ENCODE measurements around the gene OPCML. TPM values are rescaled to one million over a fixed set of nuclear protein-coding genes. Genes with fewer than 3 reads are reported as not detected.

The OPCML gene
- total and polyA plus RNA-seq, 7 experiments from 2014 or later: not detected

DNA sequence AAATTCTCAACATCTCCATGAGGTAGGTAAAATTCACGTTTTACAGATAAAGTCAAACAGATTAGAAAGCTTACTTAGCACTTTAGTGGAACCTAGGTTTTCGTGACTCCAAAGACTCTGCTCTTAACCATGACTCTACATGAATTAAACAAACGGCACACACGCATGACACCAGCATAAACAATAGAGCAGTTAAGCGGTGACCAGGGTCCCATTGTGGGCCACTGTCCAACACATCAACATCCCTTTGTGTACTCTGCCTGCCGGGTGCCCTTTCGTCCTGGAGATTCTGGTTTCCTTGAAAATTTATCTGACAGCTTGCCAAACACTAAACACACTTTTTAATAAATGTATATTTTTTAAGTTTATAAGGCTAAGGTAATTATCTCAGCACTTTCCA, 941.7 kb downstream of the OPCML start:
- H3K9me3 Mint-ChIP-seq: peaks cover 0 to 16% (median 2%) of the 10 kb centered on the region in 11 donors
- Histone ChIP-seq H3K36me3 (ENCODE audit: control insufficient read depth in 2 of 3, insufficient read depth in 3 of 3, low read length in 3 of 3) (no peaks in the 10 kb centered on the region), H3K4me3 (ENCODE audit: low read length) (no peak overlapping the region), H3K27me3 (ENCODE audit: control insufficient read depth in 2 of 2, insufficient read depth in 2 of 2, low read length in 2 of 2) (no peaks in the 10 kb centered on the region), H3K27ac (ENCODE audit: low read depth, low read length) (no peak overlapping the region), H3K4me1 (ENCODE audit: control insufficient read depth in 2 of 2, insufficient read depth in 2 of 2, low read length in 2 of 2) (no peaks in the 10 kb centered on the region), H3K9me3 (ENCODE audit: control insufficient read depth in 2 of 3, low read length in 3 of 3) (no peaks in the 10 kb centered on the region)
- peaks cover 0 to 8% (median 0%) of the 10 kb centered on the region in 5 donors for H3K27me3 Mint-ChIP-seq
- H3K36me3 Mint-ChIP-seq: peaks cover 0 to 3% (median 0%) of the 10 kb centered on the region in 5 donors
- intact Hi-C loops (cut with micrococcal nuclease): no loop called here
- POLR2A ChIA-PET: no interaction called here
- no peak overlapping the region for H3K4me3 Mint-ChIP-seq
- no peaks in the 10 kb centered on the region for H3K4me1 Mint-ChIP-seq
- no peak for ATAC-seq
- no peak overlapping the region for H3K27ac Mint-ChIP-seq
- DNase-seq: no peak
- CTCF ChIA-PET: no interaction called here

DNA sequence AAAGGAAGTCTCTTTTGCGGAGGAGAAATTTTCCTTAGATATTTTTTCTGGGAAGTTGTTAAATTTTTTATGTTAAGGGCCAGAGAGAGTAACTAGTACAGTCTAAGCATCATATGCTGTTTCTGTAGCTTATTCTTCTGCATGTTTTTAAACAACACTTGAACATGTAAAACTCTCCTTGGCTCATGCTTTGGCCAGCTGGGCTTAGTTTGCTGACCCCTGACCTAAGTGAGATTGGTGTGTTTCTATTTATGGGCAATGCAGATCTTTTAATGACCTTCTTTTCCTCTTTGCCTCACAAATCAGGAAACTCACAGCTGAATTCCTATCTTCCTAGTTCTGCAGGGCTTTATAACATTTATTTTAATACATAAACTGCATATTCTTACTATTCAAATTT, 942.5 kb downstream of the OPCML start:
- Mint-ChIP-seq H3K36me3 (peaks cover 0 to 3% (median 0%) of the 10 kb centered on the region in 5 donors), H3K4me1 (no peaks in the 10 kb centered on the region), H3K9me3 (peaks cover 0 to 16% (median 3%) of the 10 kb centered on the region in 11 donors), H3K27me3 (peaks cover 0 to 8% (median 0%) of the 10 kb centered on the region in 5 donors), H3K27ac (no peak overlapping the region), H3K4me3 (no peak overlapping the region)
- Histone ChIP-seq H3K36me3 (ENCODE audit: control insufficient read depth in 2 of 3, insufficient read depth in 3 of 3, low read length in 3 of 3) (no peaks in the 10 kb centered on the region), H3K27ac (ENCODE audit: low read depth, low read length) (no peak overlapping the region), H3K9me3 (ENCODE audit: control insufficient read depth in 2 of 3, low read length in 3 of 3) (no peaks in the 10 kb centered on the region), H3K4me3 (ENCODE audit: low read length) (no peak overlapping the region), H3K4me1 (ENCODE audit: control insufficient read depth in 2 of 2, insufficient read depth in 2 of 2, low read length in 2 of 2) (no peaks in the 10 kb centered on the region), H3K27me3 (ENCODE audit: control insufficient read depth in 2 of 2, insufficient read depth in 2 of 2, low read length in 2 of 2) (no peaks in the 10 kb centered on the region)
- intact Hi-C loops (cut with micrococcal nuclease): no loop called here
- DNase-seq (no peak), ATAC-seq (no peak)
- ChIA-PET POLR2A (no interaction called here), CTCF (no interaction called here)

DNA sequence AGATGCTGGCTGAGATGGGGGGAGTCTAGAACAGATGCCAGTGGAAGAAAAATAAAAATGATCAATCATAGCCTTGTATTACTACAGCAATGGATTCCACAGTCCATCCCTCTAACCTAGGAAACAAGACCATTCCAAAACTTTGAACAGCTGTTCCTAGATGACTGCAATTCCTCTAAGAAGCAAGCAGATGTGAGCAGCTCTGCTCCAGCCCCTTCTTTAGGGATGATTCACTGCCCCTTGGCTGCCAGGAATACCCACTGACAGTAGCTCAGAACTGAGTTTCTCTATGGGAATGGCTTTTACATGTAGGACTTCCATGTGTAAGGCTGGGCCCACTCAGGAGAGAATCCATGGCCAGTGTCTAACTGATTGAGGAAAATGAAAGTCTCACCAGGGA, 943.9 kb downstream of the OPCML start:
- Histone ChIP-seq H3K4me1 (ENCODE audit: control insufficient read depth in 2 of 2, insufficient read depth in 2 of 2, low read length in 2 of 2) (no peaks in the 10 kb centered on the region), H3K4me3 (ENCODE audit: low read length) (no peak overlapping the region), H3K27me3 (ENCODE audit: control insufficient read depth in 2 of 2, insufficient read depth in 2 of 2, low read length in 2 of 2) (no peaks in the 10 kb centered on the region), H3K36me3 (ENCODE audit: control insufficient read depth in 2 of 3, insufficient read depth in 3 of 3, low read length in 3 of 3) (no peaks in the 10 kb centered on the region), H3K9me3 (ENCODE audit: control insufficient read depth in 2 of 3, low read length in 3 of 3) (no peaks in the 10 kb centered on the region), H3K27ac (ENCODE audit: low read depth, low read length) (no peak overlapping the region)
- Mint-ChIP-seq H3K9me3 (peaks cover 0 to 16% (median 3%) of the 10 kb centered on the region in 11 donors), H3K4me3 (no peak overlapping the region), H3K27me3 (peaks cover 0 to 8% (median 0%) of the 10 kb centered on the region in 5 donors), H3K4me1 (no peaks in the 10 kb centered on the region), H3K27ac (no peak overlapping the region), H3K36me3 (peaks cover 0 to 3% (median 0%) of the 10 kb centered on the region in 5 donors)
- ATAC-seq: no peak
- intact Hi-C loops (cut with micrococcal nuclease): no loop called here
- CTCF ChIA-PET: no interaction called here
- POLR2A ChIA-PET: no interaction called here
- DNase-seq: no peak

DNA sequence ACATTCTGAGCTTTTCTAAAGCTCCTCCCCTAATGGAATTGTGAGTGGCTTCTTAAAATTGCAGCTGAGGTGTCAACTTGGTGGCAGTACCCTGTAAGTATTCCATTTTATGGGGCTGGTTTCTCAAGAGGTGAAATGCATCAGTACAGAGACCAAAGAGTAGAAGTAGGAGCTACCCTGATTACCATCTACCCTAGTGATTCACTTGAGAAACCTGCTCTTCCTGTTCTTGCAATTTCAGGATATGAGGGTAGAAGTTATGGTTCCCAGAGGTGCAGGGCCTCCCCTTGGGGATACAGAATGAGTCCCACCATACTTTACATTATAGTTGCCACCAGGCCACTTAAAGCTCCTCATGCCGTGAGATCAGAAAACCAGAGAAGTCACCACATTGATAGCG, 944.6 kb downstream of the OPCML start:
- H3K27ac Mint-ChIP-seq: no peak overlapping the region
- intact Hi-C loops (cut with micrococcal nuclease): no loop called here
- peaks cover 0 to 3% (median 0%) of the 10 kb centered on the region in 5 donors for H3K36me3 Mint-ChIP-seq

DNA sequence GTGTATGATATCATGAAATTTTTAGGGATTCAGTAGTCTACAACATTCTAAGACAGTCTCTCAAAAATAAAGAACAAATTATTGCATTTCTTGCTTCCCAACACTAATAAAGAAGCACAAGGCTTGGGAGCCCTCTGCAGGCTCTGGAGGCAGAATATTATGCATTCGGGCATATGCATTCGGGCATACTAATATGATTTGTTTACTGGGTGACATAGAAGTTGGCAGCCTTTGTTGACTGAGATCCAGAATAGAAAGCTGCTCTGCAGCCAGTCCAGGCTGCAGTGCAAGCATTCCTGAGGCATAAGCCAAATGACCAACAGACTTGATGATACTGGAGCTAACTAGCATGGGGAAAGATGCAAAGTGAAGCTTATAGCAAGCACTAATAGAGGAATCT, 945.5 kb downstream of the OPCML start:
- DNase-seq (no peak), ATAC-seq (no peak)
- Histone ChIP-seq H3K36me3 (ENCODE audit: control insufficient read depth in 2 of 3, insufficient read depth in 3 of 3, low read length in 3 of 3) (no peaks in the 10 kb centered on the region), H3K9me3 (ENCODE audit: control insufficient read depth in 2 of 3, low read length in 3 of 3) (no peaks in the 10 kb centered on the region), H3K27ac (ENCODE audit: low read depth, low read length) (no peak overlapping the region), H3K27me3 (ENCODE audit: control insufficient read depth in 2 of 2, insufficient read depth in 2 of 2, low read length in 2 of 2) (no peaks in the 10 kb centered on the region), H3K4me3 (ENCODE audit: low read length) (no peak overlapping the region), H3K4me1 (ENCODE audit: control insufficient read depth in 2 of 2, insufficient read depth in 2 of 2, low read length in 2 of 2) (no peaks in the 10 kb centered on the region)
- ChIA-PET CTCF (no interaction called here), POLR2A (no interaction called here)
- Mint-ChIP-seq H3K36me3 (peaks cover 0 to 3% (median 0%) of the 10 kb centered on the region in 5 donors), H3K4me1 (no peaks in the 10 kb centered on the region), H3K9me3 (peaks cover 0 to 12% (median 3%) of the 10 kb centered on the region in 11 donors), H3K4me3 (no peak overlapping the region), H3K27ac (no peak overlapping the region), H3K27me3 (peaks cover 0 to 4% (median 0%) of the 10 kb centered on the region in 5 donors)
- intact Hi-C loops (cut with micrococcal nuclease): no loop called here

More for the DNA sequence above, 944.6 kb downstream of the OPCML start:
- H3K27ac ChIP-seq (ENCODE audit: low read depth, low read length): no peak overlapping the region
- DNase-seq: no peak
- ChIA-PET POLR2A (no interaction called here), CTCF (no interaction called here)
- no peak overlapping the region for H3K4me3 ChIP-seq (ENCODE audit: low read length)
- Mint-ChIP-seq H3K4me3 (no peak overlapping the region), H3K9me3 (peaks cover 0 to 12% (median 3%) of the 10 kb centered on the region in 11 donors), H3K4me1 (no peaks in the 10 kb centered on the region), H3K27me3 (peaks cover 0 to 8% (median 0%) of the 10 kb centered on the region in 5 donors)
- no peaks in the 10 kb centered on the region for H3K9me3 ChIP-seq (ENCODE audit: control insufficient read depth in 2 of 3, low read length in 3 of 3)
- H3K36me3 ChIP-seq (ENCODE audit: control insufficient read depth in 2 of 3, insufficient read depth in 3 of 3, low read length in 3 of 3): no peaks in the 10 kb centered on the region
- H3K4me1 ChIP-seq (ENCODE audit: control insufficient read depth in 2 of 2, insufficient read depth in 2 of 2, low read length in 2 of 2): no peaks in the 10 kb centered on the region
- H3K27me3 ChIP-seq (ENCODE audit: control insufficient read depth in 2 of 2, insufficient read depth in 2 of 2, low read length in 2 of 2): no peaks in the 10 kb centered on the region
- no peak for ATAC-seq

DNA sequence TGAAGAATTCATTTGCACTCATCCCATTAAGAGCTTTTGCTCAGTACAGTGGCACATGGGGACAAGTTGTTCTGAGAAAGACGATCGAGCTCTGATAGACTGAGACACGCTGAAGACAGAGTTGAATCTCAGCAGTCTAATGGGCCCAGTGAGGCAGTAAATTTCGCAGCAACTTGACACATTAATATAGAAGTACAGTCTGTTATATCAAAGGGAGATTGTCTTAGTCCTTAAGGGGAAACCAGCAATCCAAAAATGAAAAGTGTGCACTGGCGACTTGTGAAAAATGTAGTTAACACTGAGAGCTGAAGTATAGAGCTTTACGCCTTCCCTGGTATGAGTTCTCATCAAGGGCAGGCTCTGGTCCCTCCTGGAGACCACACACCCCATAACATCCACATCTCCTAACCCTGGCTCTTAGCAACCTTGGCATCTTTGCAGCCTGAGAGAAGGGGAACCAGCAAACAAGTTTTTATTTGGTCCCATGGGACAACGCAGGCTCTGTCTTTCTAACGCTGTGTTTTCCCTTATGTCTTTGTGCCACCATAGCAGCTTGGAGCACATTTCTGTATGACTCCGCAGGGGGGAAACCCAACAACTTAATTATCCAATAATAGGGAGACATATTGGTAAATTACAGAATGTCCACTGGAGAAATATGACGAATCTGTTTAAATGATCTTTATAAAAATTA, 952.5 kb downstream of the OPCML start:
- H3K27ac ChIP-seq (ENCODE audit: low read depth, low read length): no peak overlapping the region
- no peaks in the 10 kb centered on the region for H3K36me3 ChIP-seq (ENCODE audit: control insufficient read depth in 2 of 3, insufficient read depth in 3 of 3, low read length in 3 of 3)
- H3K4me1 ChIP-seq (ENCODE audit: control insufficient read depth in 2 of 2, insufficient read depth in 2 of 2, low read length in 2 of 2): no peaks in the 10 kb centered on the region
- no peaks in the 10 kb centered on the region for H3K27me3 ChIP-seq (ENCODE audit: control insufficient read depth in 2 of 2, insufficient read depth in 2 of 2, low read length in 2 of 2)
- no peaks in the 10 kb centered on the region for H3K9me3 ChIP-seq (ENCODE audit: control insufficient read depth in 2 of 3, low read length in 3 of 3)
- Mint-ChIP-seq H3K36me3 (no peaks in the 10 kb centered on the region), H3K9me3 (peaks cover 0 to 11% (median 4%) of the 10 kb centered on the region in 11 donors), H3K27me3 (peaks cover 0 to 4% (median 0%) of the 10 kb centered on the region in 5 donors), H3K27ac (no peak overlapping the region), H3K4me3 (no peak overlapping the region), H3K4me1 (no peaks in the 10 kb centered on the region)
- intact Hi-C loops (cut with micrococcal nuclease): no loop called here
- no peak overlapping the region for H3K4me3 ChIP-seq (ENCODE audit: low read length)
- no peak for DNase-seq
- ChIA-PET POLR2A (no interaction called here), CTCF (no interaction called here)
- ATAC-seq: no peak

DNA sequence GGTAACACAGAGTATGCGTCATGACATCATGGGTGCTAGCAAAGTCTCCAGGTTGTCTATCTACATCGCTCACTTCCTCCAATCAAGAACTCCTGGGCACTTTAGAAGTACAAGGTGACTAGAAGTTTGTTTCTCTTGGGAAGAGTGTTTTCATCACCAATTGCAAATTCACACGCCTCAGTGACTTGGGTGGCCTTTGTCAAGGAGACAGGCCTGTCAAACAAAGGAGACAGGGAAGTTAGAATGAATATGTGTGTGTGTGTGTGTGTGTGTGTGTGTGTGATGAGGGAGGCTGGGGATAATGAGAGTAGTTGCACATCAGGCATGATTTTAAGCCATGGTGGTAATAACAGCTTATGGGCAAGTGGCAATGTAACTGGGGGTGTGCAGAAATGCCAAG, 953.2 kb downstream of the OPCML start:
- DNase-seq (no peak), ATAC-seq (no peak)
- CTCF ChIA-PET: no interaction called here
- intact Hi-C loops (cut with micrococcal nuclease): no loop called here
- no peaks in the 10 kb centered on the region for H3K36me3 Mint-ChIP-seq
- no peaks in the 10 kb centered on the region for H3K4me1 Mint-ChIP-seq
- Histone ChIP-seq H3K27ac (ENCODE audit: low read depth, low read length) (no peak overlapping the region), H3K4me1 (ENCODE audit: control insufficient read depth in 2 of 2, insufficient read depth in 2 of 2, low read length in 2 of 2) (no peaks in the 10 kb centered on the region), H3K9me3 (ENCODE audit: control insufficient read depth in 2 of 3, low read length in 3 of 3) (no peaks in the 10 kb centered on the region), H3K27me3 (ENCODE audit: control insufficient read depth in 2 of 2, insufficient read depth in 2 of 2, low read length in 2 of 2) (no peaks in the 10 kb centered on the region), H3K4me3 (ENCODE audit: low read length) (no peak overlapping the region), H3K36me3 (ENCODE audit: control insufficient read depth in 2 of 3, insufficient read depth in 3 of 3, low read length in 3 of 3) (no peaks in the 10 kb centered on the region)
- POLR2A ChIA-PET: no interaction called here
- peak overlapping the region in 1 of 9 donors; percentile 60 for H3K27ac Mint-ChIP-seq
- no peak overlapping the region for H3K4me3 Mint-ChIP-seq
- peaks cover 0 to 4% (median 0%) of the 10 kb centered on the region in 5 donors for H3K27me3 Mint-ChIP-seq
- peaks cover 0 to 16% (median 4%) of the 10 kb centered on the region in 11 donors for H3K9me3 Mint-ChIP-seq

All from naive thymus-derived CD4-positive, alpha-beta T cell (primary cell).